ENCODE results near the gene CDHR5.
"Not testable (repeated sequence)": the region's sequence is repeated elsewhere in the genome, so short reads cannot be mapped to it uniquely, and the experiment has no call there.

The CDHR5 gene

GRCh38 chr11:586376-587316 lies 38.1 kb downstream of the CDHR5 start:
- DNase-seq (ENCODE audit: low spot score) = no peak

GRCh38 chr11:584287-584686 lies 40.5 kb downstream of the CDHR5 start:
- no peak for DNase-seq (ENCODE audit: low spot score)

- DNase-seq (ENCODE audit: low spot score) = no peak
Measured at GRCh38 chr11:581752-582151, 43.0 kb downstream of the CDHR5 start.

- DNase-seq (ENCODE audit: low spot score) = no peak
Measured at GRCh38 chr11:581342-581741, 43.4 kb downstream of the CDHR5 start.

GRCh38 chr11:579830-580601 lies 44.7 kb downstream of the CDHR5 start:
- DNase-seq (ENCODE audit: low spot score) = no peak

GRCh38 chr11:578276-579035 lies 46.3 kb downstream of the CDHR5 start:
- no peak for DNase-seq (ENCODE audit: low spot score)

- DNase-seq (ENCODE audit: low spot score) = no peak
Measured at GRCh38 chr11:577611-577894, 47.2 kb downstream of the CDHR5 start.

- DNase-seq (ENCODE audit: low spot score) = no peak
Measured at GRCh38 chr11:576811-577610, 47.7 kb downstream of the CDHR5 start.

GRCh38 chr11:575996-576768 lies 48.6 kb downstream of the CDHR5 start, which contains the start of gene PHRF1:
Gene PHRF1, plus strand, starts transcription at chr11:576470. Its CDS starts 5,043 bp downstream, at chr11:581513.
- DNase-seq (ENCODE audit: low spot score) = peak; percentile 99

- DNase-seq (ENCODE audit: low spot score) = no peak
Measured at GRCh38 chr11:575313-575995, 49.3 kb downstream of the CDHR5 start.

GRCh38 chr11:574632-575312 lies 50.0 kb downstream of the CDHR5 start:
- DNase-seq (ENCODE audit: low spot score) = no peak

- DNase-seq (ENCODE audit: low spot score) = not testable (repeated sequence)
Measured at GRCh38 chr11:574031-574570, 50.7 kb downstream of the CDHR5 start.

- DNase-seq (ENCODE audit: low spot score) = no peak
Measured at GRCh38 chr11:573146-573759, 51.5 kb downstream of the CDHR5 start.

- no peak for DNase-seq (ENCODE audit: low spot score)
Measured at GRCh38 chr11:571802-572185, 53.0 kb downstream of the CDHR5 start.

- DNase-seq (ENCODE audit: low spot score) = no peak
Measured at GRCh38 chr11:569158-569885, 55.4 kb downstream of the CDHR5 start.

- peak; percentile 98 for DNase-seq (ENCODE audit: low spot score)
Measured at GRCh38 chr11:568306-569157, 56.2 kb downstream of the CDHR5 start.

- DNase-seq (ENCODE audit: low spot score) = no peak
Measured at GRCh38 chr11:567629-568292, 57.0 kb downstream of the CDHR5 start.

Data from iPS-NIHi11 (cell line).